GM18907 (cell line): ENCODE data around the gene SLC9A3.
"Not testable (repeated sequence)": the region's sequence is repeated elsewhere in the genome, so short reads cannot be mapped to it uniquely, and the experiment has no call there.

Experiments
- ATAC-seq: cut with Tn5 transposase; IDR thresholded peaks from one replicate; pipeline ENCODE4 v1.9.1; 2021; ENCODE audit warnings: mild to moderate bottlenecking, moderate library complexity; ENCODE audit not compliant: unreplicated experiment

The SLC9A3 gene

GRCh38 chr5:492314-492893 is 31.8 kb downstream of the SLC9A3 start:
- no peak for ATAC-seq

- no peak for ATAC-seq
Observed at GRCh38 chr5:491856-492155, 32.4 kb downstream of the SLC9A3 start.

- ATAC-seq = no peak
Observed at GRCh38 chr5:491119-491855, 33.0 kb downstream of the SLC9A3 start.

GRCh38 chr5:490116-491106 is 33.8 kb downstream of the SLC9A3 start:
- no peak for ATAC-seq

GRCh38 chr5:489689-490080 is 34.6 kb downstream of the SLC9A3 start:
- ATAC-seq = no peak

GRCh38 chr5:488744-489688 is 35.2 kb downstream of the SLC9A3 start:
- ATAC-seq = no peak

GRCh38 chr5:488241-488640 is 36.0 kb downstream of the SLC9A3 start:
- no peak for ATAC-seq

GRCh38 chr5:486597-486996 is 37.7 kb downstream of the SLC9A3 start:
- ATAC-seq = not testable (repeated sequence)

GRCh38 chr5:485946-486491 is 38.2 kb downstream of the SLC9A3 start:
- no peak for ATAC-seq

GRCh38 chr5:485113-485945 is 38.9 kb downstream of the SLC9A3 start:
- ATAC-seq = no peak

- no peak for ATAC-seq
Observed at GRCh38 chr5:484556-484955, 39.7 kb downstream of the SLC9A3 start.

GRCh38 chr5:483434-484140 is 40.7 kb downstream of the SLC9A3 start:
- ATAC-seq = no peak

- no peak for ATAC-seq
Observed at GRCh38 chr5:483011-483410, 41.2 kb downstream of the SLC9A3 start.

GRCh38 chr5:482506-482905 is 41.7 kb downstream of the SLC9A3 start:
- ATAC-seq = no peak

GRCh38 chr5:482021-482420 is 42.2 kb downstream of the SLC9A3 start:
- ATAC-seq = no peak

GRCh38 chr5:481347-481746 is 42.9 kb downstream of the SLC9A3 start:
- ATAC-seq = no peak

- no peak for ATAC-seq
Observed at GRCh38 chr5:479566-480319, 44.5 kb downstream of the SLC9A3 start.

GRCh38 chr5:478982-479535 is 45.2 kb downstream of the SLC9A3 start:
- no peak for ATAC-seq
